Fibroblast of skin of abdomen (primary cell): Measurements from ENCODE around the gene PLCE1. TPM values are rescaled to one million over a fixed set of nuclear protein-coding genes. Genes with fewer than 3 reads are reported as not detected.
"Not testable (repeated sequence)": the region's sequence is repeated elsewhere in the genome, so short reads cannot be mapped to it uniquely, and the experiment has no call there.

Experiments
- DNase-seq: peaks from one replicate; pipeline ENCODE4 v3.0.0-alpha.2; 2013
- polyA plus RNA-seq, 2 experiments: library from polyadenylated mRNA; unstranded; fragments of 120-200 nt; gene quantifications; one replicate each; pipeline ENCODE4 v1.2.1, GENCODE V29; 2013; ENCODE audit not compliant: insufficient read length in 2 of 2

PLCE1 gene
- 1.6 TPM for polyA plus RNA-seq (2013, experiment 1 of 2; ENCODE audit: insufficient read length)
- 1.5 TPM for polyA plus RNA-seq (2013, experiment 2 of 2; ENCODE audit: insufficient read length)

GRCh38 chr10:93993782-93994437 is at the start of gene PLCE1:
PLCE1 (plus strand) TSS chr10:93993931; CDS start chr10:94031047, 37,116 bp downstream.
- DNase-seq: peak; percentile 36

GRCh38 chr10:93945819-93946218 is 47.9 kb upstream of the PLCE1 start:
- DNase-seq: no peak

GRCh38 chr10:93947055-93947454 is 46.7 kb upstream of the PLCE1 start:
- peak; percentile 79 for DNase-seq

- no peak for DNase-seq
Measured at GRCh38 chr10:93947524-93947923, 46.2 kb upstream of the PLCE1 start.

GRCh38 chr10:93951905-93952304 is 41.8 kb upstream of the PLCE1 start:
- no peak for DNase-seq

GRCh38 chr10:93954299-93954698 is 39.4 kb upstream of the PLCE1 start:
- DNase-seq: no peak

- peak; percentile 48 for DNase-seq
Measured at GRCh38 chr10:93954726-93955363, 38.9 kb upstream of the PLCE1 start.

GRCh38 chr10:93958834-93959233 is 34.9 kb upstream of the PLCE1 start:
- no peak for DNase-seq

- not testable (repeated sequence) for DNase-seq
Measured at GRCh38 chr10:93960988-93961387, 32.7 kb upstream of the PLCE1 start.

- DNase-seq: no peak
Measured at GRCh38 chr10:93962973-93963372, 30.8 kb upstream of the PLCE1 start.

GRCh38 chr10:93963434-93963833 is 30.3 kb upstream of the PLCE1 start:
- no peak for DNase-seq

GRCh38 chr10:93965911-93966310 is 27.8 kb upstream of the PLCE1 start:
- no peak for DNase-seq

GRCh38 chr10:93967756-93968155 is 26.0 kb upstream of the PLCE1 start:
- no peak for DNase-seq

GRCh38 chr10:93968540-93968945 is 25.2 kb upstream of the PLCE1 start:
- no peak for DNase-seq

GRCh38 chr10:93970433-93971010 is 23.2 kb upstream of the PLCE1 start:
- DNase-seq: not testable (repeated sequence)

- DNase-seq: no peak
Measured at GRCh38 chr10:93973748-93974445, 19.8 kb upstream of the PLCE1 start.

GRCh38 chr10:93977442-93977841 is 16.3 kb upstream of the PLCE1 start:
- no peak for DNase-seq

GRCh38 chr10:93980486-93980885 is 13.2 kb upstream of the PLCE1 start:
- no peak for DNase-seq

- DNase-seq: no peak
Measured at GRCh38 chr10:93991114-93991513, 2.6 kb upstream of the PLCE1 start.

GRCh38 chr10:93991596-93992284 is 2.0 kb upstream of the PLCE1 start:
- DNase-seq: peak; percentile 71

- DNase-seq: no peak
Measured at GRCh38 chr10:93992400-93993030, 1.2 kb upstream of the PLCE1 start.

GRCh38 chr10:93993414-93993781 is 333 bp upstream of the PLCE1 start:
- no peak for DNase-seq
